GM18951 (cell line): ENCODE results near the gene SF3A2.

Experiments
- POLR2A ChIP-seq: IDR thresholded peaks from 4 replicates; pipeline ENCODE4 v1.6.1; 2011; ENCODE audit warnings: mild to moderate bottlenecking; ENCODE audit not compliant: insufficient read length, insufficient read depth; ENCODE audit errors: extremely low read depth
- in situ Hi-C: fragments of 300-500 bp; cut with MboI; formaldehyde crosslinking; loops from one replicate; pipeline ENCODE4 v1.12.0; 2022; ENCODE audit warnings: low sequenced_read_pairs, mixed read lengths, inconsistent platforms; ENCODE audit not compliant: unreplicated experiment

The SF3A2 gene

DNA sequence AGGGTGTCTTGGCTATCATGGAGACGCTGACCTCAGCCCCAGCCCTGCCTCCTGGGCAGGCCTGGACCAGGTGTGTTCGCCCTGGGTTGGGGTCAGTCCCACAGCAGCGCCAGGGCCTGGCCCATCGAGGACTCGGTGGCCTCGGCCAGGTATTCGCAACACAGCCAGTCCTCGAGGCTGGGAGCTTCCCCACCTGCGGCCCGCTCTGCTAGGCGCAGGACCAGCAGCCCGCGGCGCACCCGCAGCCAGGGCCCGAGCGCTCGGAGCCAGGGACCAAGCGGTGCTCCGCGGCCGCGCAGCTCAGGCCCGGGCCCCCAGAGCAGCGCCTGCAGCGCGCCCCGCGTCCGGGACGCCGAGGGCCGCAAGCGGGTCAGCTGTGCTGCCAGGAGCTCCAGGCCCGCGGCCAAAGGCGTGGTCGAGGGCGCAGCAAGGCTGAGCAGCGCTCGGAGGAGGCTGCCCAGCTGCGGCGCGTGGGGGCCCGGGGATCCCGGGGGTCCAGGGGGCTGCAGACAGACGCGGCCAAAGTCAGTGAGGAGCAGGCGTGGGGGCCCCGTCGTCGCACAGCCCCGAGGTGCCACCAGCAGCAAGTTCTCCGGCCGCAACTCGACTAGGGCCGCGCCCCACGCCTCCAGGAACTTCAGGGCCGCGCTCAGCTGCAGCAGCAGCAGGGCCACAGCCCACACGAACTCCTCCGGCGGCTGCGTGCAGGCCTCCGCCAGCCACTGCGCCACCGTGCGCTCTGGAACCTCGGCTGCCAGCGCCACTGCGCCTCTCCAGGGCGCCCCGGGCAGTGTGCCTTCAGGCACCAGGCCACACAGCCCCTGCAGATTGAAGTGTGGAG, 39.2 kb downstream of the SF3A2 start:
- in situ Hi-C loops: loop anchor here (25.0 kb wide), 1 partner anchor 336 kb away; no protein-coding TSS in a partner anchor
- no peak for TF ChIP-seq POLR2A

DNA sequence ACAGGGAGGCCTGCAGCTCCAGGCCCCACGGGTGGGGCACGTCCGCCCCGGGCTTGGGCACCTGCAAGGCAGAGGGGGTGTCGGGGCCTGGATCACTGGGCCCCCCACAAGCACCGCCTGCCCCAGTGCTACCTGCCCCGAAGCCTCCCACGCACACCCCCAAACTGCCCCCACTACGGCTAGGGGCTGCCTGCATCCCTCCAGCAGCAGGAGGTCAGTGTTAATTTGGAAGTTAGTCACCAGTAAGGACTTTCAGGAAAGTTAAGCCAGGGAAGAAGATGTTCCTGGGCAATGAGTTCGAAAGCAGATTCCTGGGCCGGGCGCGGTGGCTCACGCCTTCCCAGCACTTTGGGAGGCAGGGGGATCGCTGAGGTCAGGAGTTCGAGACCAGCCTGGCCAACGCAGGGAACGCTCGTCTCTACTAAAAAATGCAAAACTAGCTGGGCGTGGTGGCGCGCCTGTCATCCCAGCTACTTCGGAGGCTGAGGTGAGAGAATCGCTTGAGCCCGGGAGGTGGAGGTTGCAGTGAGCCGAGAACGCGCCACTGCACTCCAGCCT, 39.9 kb downstream of the SF3A2 start:
- no peak for TF ChIP-seq POLR2A
- in situ Hi-C loops: loop anchor here (25.0 kb wide), 1 partner anchor 336 kb away; no protein-coding TSS in a partner anchor

DNA sequence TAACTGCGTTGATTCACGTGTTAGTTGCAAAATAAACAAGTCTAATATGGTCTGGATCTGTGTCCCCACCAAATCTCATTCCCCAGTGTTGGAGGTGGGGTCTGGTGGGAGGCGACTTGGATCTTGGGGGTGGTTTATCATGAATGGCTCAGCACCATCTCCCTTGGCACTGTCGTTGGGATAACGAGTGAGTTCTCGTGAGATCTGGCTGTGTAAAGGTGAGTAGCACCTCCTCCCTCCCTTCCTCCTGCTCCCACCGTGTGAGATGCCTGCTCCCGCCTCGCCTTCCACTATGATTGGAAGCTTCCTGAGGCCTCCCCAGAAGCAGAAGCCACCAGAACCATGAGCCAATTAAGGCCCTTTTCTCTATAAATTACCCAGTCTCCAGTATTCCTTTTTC, 40.5 kb downstream of the SF3A2 start:
- in situ Hi-C loops: loop anchor here (25.0 kb wide), 1 partner anchor 335 kb away; no protein-coding TSS in a partner anchor
- TF ChIP-seq POLR2A: no peak

DNA sequence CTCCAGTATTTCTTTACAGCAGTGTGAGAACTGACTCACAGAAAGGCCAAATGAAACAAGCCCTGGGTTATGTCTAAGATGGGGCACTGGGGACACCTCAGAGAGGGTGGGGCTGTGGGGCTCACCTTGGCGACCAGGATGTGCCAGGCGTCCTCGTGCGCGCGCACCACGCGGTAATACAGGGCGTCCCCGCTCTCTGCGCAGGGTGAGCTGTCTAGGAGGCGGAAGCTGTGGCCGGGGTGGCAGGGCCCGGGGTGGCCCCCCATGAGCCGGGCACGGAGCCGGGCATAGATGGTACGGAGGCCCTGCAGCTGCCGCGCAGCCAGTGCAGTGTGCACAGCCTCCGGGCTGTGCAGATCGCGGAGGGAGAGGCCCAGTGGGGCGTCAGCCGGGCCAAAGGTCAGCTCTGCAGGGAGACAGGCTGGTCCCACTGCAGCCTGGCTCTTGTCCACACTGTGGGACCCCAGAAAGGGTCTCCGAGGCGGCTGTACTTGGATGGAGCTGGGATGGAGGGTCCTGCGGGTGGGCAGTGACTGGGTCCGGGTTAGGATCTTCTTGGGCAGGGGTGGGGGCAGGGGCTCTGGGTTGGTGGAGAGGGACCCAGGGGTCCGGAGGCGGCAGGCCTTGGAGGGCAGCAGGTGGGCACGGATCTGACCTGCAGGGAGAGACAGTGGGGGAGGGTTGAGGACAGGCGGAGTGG, 42.0 kb downstream of the SF3A2 start:
- no peak for TF ChIP-seq POLR2A
- in situ Hi-C loops: loop anchor here (25.0 kb wide), 1 partner anchor 334 kb away; no protein-coding TSS in a partner anchor

DNA sequence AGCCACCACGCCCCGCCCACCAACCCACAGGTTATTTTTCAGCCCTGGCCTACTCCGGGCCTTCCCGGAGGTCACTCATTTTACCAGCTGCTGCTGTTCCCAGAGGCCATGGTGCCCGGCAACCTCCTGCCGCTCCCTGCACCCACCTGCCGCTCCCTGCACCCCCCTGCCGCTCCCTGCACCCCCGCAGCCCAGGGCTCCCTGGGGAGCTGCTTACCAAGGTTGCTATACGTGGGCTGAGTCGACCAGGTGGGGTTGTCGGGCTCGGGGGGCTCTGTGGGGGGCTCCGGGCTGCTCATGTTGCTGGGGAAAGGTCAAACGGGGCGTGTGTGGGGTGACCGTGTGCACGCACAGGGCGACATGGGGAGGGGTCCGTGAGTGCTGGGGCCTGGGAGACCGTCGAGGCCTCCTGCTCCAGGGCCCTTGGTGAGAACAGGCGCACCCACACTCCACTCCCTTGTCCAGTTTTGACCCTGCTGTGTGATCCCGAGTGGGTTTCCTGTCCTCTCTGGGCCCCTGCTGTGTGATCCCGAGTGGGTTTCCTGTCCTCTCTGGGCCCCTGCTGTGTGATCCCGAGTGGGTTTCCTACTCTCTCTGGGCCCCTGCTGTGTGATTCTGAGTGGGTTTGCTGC, 44.1 kb downstream of the SF3A2 start:
- in situ Hi-C loops: loop anchor here (25.0 kb wide), 1 partner anchor 332 kb away; no protein-coding TSS in a partner anchor
- no peak for TF ChIP-seq POLR2A

DNA sequence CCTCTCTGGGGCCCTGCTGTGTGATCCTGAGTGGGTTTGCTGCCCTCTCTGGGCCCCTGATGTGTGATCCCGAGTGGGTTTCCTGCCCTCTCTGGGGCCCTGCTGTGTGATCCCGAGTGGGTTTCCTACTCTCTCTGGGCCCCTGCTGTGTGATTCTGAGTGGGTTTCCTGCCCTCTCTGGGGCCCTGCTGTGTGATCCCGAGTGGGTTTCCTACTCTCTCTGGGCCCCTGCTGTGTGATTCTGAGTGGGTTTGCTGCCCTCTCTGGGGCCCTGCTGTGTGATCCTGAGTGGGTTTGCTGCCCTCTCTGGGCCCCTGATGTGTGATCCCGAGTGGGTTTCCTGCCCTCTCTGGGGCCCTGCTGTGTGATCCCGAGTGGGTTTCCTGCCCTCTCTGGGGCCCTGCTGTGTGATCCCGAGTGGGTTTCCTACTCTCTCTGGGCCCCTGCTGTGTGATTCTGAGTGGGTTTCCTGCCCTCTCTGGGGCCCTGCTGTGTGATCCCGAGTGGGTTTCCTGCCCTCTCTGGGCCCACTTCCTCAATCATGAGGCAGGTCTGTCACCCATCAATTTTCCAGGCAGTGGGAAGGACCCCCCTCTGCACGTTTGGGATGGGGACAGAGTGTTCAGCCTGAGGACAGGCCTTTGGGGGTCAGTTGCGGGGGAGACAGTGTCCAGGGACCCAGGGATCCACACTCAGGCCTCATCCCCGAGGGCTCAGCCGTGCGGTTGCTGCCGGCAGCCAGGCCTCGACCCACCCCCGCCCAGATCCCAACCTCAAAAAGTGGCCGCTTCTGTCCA, 44.8 kb downstream of the SF3A2 start:
- in situ Hi-C loops: loop anchor here (25.0 kb wide), 1 partner anchor 331 kb away; no protein-coding TSS in a partner anchor

DNA sequence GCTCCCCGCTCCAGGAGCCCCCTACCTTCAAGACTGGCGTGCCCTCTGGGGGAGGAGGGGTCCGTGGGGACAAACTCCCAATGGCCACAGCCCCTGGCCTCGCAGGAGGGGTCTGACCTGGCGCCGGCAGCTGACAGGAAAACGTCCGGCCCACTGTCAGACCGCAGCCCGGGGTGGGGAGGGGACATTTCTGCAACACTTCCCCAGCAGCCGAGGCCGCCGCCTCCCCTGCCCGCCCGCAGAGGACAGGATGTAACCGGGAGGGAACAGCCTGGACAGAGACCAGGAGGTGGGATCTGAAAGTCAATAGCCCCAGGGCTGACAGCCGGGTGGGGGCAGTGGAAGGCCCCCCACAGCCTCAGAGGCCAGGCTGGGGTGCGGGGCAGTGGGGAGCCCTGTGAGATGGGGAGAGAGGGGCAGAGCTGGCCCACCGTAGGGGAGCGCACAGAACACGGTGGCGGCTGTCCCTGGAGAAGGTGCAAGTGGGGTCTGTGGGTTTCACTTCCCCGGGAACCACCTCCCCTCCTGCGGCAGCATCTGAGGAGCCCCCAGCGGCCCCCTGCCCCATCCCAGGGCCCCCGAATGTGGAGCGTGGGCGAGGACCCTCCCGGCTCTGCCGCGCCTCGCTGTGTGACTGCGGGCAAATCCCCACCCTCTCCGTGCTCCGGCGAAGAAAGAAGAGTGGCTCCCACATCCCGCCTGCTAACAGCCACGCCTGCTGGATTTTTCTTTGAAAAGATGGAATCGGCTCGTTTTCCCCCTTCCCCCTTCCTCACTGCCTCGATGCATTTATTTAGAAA, 45.6 kb downstream of the SF3A2 start, which contains the start of gene PEAK3:
TSS of gene PEAK3 (minus strand) at position 114 of the 800 bp plus-strand sequence. CDS start 1,244 bp downstream, outside the sequence.
- TF ChIP-seq POLR2A: no peak
- in situ Hi-C loops: loop anchor here (25.0 kb wide), 1 partner anchor 330 kb away; no protein-coding TSS in a partner anchor

DNA sequence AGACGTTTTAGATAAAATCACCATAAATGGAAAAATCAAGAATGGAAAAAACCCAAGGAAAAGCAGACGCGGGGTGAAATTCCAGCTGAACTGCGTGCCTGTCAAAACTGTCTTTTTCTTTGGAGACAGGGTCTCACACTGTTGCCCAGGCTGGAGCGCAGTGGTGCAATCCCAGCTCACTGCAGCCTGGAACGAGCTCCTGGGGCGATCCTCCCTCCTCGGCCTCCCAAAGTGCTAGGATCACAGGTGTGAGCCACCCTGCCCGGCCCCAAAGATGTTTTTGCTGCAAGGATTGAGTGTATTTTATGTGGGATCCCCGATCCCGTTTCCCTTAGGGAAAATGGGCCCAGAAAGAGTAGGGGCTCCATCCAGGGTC, 46.2 kb downstream of the SF3A2 start:
- TF ChIP-seq POLR2A: no peak
- in situ Hi-C loops: loop anchor here (25.0 kb wide), 1 partner anchor 329 kb away; no protein-coding TSS in a partner anchor

DNA sequence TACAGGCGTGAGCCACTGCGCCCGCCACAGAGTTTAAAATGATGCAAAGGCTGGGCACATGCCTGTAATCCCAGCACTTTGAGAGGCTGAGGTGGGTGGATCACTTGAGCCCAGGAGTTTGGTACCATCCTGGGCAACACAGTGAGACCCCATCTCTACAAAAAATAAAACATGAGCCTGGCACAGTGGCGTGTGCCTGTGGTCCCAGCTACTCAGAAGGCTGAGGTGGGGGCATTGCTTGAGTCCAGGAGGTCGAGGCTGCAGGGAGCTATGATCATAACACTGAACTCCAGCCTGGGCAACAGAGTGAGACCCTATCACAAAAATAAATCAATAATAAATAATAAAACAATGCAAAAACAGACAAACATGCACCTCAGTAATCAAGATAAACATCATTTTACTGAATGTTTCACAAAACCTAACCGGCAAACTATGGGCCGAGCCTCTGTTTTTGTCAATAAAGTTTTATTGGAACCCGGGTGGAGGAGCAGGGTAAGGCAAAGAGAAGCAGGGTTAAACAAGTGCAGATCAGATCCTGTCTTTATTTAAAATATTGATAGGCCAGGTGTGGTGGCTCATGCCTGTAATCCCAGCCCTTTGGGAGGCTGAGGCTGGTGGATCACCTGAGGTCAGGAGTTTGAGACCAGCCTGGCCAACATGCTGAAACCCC, 47.3 kb downstream of the SF3A2 start:
- in situ Hi-C loops: loop anchor here (25.0 kb wide), 1 partner anchor 328 kb away; no protein-coding TSS in a partner anchor
- no peak for TF ChIP-seq POLR2A

DNA sequence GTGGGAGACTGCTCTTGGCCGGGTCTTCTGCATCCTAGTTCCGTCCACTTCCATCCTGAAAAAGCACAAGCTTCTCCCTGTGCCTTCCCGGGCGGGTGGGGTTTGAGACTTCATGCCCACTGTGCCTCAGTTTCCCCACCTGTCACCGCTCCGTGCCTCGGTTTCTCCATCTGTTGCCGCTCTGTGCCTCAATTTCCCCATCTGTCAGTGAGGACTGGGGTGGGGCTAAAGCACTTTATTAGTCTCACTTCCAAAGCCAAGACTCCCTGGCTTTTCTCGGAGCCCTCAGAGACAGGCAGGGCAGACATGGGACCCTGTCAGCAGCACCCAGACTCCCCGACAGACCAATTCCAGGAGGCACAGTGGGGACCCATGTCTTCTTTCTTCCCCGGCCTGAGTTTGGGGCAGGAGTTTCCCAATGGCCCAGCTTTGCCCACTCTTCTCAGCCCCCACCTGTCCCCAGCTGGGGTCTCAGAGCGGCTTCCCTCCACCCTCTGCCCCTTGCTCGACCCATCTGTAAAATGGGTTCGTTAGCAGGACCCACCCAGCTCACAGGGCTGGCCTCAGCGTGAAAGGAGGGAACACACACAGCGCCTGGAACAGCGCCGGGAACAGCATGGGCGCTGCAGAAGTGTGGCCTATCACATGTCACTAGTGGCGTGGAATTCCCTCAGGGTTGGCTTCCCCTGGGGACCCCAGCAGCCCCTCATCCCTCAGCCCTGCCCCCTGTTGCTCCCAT, 49.9 kb downstream of the SF3A2 start:
- in situ Hi-C loops: loop anchor here (25.0 kb wide), 1 partner anchor 326 kb away; no protein-coding TSS in a partner anchor

More for the DNA sequence above, 49.9 kb downstream of the SF3A2 start:
- TF ChIP-seq POLR2A: no peak
